NT2/D1 (cell line): Measurements from ENCODE around the gene KCNQ1.

Experiments
- DNase-seq: peaks from one replicate; pipeline ENCODE4 v3.0.0-alpha.2; 2011; ENCODE audit warnings: low read depth, low spot score
- H3K27me3 ChIP-seq: 2 replicates; pipeline ENCODE4 v1.6.0; 2011; ENCODE audit warnings: mild to moderate bottlenecking; ENCODE audit not compliant: insufficient read length, insufficient read depth
- H3K36me3 ChIP-seq: 2 replicates; pipeline ENCODE4 v1.6.1; 2011; ENCODE audit warnings: mild to moderate bottlenecking, low read length, mixed read lengths; ENCODE audit not compliant: insufficient read depth, insufficient read length
- H3K4me1 ChIP-seq: 2 replicates; pipeline ENCODE4 v1.5.1; 2011; ENCODE audit not compliant: insufficient read depth, insufficient read length
- H3K4me3 ChIP-seq: 2 replicates; pipeline ENCODE4 v1.5.1; 2011; ENCODE audit warnings: low read depth; ENCODE audit not compliant: insufficient read length
- H3K9ac ChIP-seq: 2 replicates; pipeline ENCODE4 v1.6.0; 2011; ENCODE audit warnings: low read depth; ENCODE audit not compliant: insufficient read length
- H3K9me3 ChIP-seq: 2 replicates; pipeline ENCODE4 v1.5.1; 2011; ENCODE audit warnings: mild to moderate bottlenecking, low read length; ENCODE audit not compliant: insufficient read depth
- SUZ12 ChIP-seq: IDR thresholded peaks from 2 replicates; pipeline ENCODE4 v1.6.1; 2011; ENCODE audit not compliant: insufficient read length, insufficient read depth; ENCODE audit errors: extremely low read depth
- YY1 ChIP-seq: IDR thresholded peaks from 2 replicates; pipeline ENCODE4 v1.6.1; 2011; ENCODE audit not compliant: insufficient read length, insufficient read depth
- ZNF274 ChIP-seq: IDR thresholded peaks from 2 replicates; pipeline ENCODE4 v1.6.1; 2011; ENCODE audit warnings: mild to moderate bottlenecking, low read depth, low read length

KCNQ1 gene

GRCh38 chr11:2746401-2747247 is 301.8 kb downstream of the KCNQ1 start:
- peaks cover 20% of the 10 kb centered on the region for H3K4me1 ChIP-seq
- TF ChIP-seq SUZ12 (no peak), ZNF274 (no peak)

GRCh38 chr11:2747248-2748027 is 302.6 kb downstream of the KCNQ1 start:
- DNase-seq, result no peak
- peaks cover 16% of the 10 kb centered on the region for H3K4me1 ChIP-seq
- H3K9ac ChIP-seq, result no peak overlapping the region
- H3K27me3 ChIP-seq, result peaks cover 27% of the 10 kb centered on the region
- TF ChIP-seq ZNF274 (no peak), YY1 (no peak), SUZ12 (no peak)
- H3K9me3 ChIP-seq, result no peaks in the 10 kb centered on the region
- H3K4me3 ChIP-seq, result no peak overlapping the region
- H3K36me3 ChIP-seq, result no peaks in the 10 kb centered on the region

More at GRCh38 chr11:2746401-2747247, 301.8 kb downstream of the KCNQ1 start:
- no peak overlapping the region for H3K4me3 ChIP-seq
- no peaks in the 10 kb centered on the region for H3K9me3 ChIP-seq
- DNase-seq, result no peak
- no peaks in the 10 kb centered on the region for H3K36me3 ChIP-seq
- H3K9ac ChIP-seq, result no peak overlapping the region
- H3K27me3 ChIP-seq, result peaks cover 20% of the 10 kb centered on the region

- peaks cover 15% of the 10 kb centered on the region for H3K4me1 ChIP-seq
- TF ChIP-seq SUZ12 (no peak), ZNF274 (no peak), YY1 (no peak)
- no peak overlapping the region for H3K4me3 ChIP-seq
- H3K27me3 ChIP-seq, result peaks cover 34% of the 10 kb centered on the region
- H3K9me3 ChIP-seq, result no peaks in the 10 kb centered on the region
- no peak overlapping the region for H3K9ac ChIP-seq
- no peaks in the 10 kb centered on the region for H3K36me3 ChIP-seq
- no peak for DNase-seq
Measured at GRCh38 chr11:2748061-2748813, 303.4 kb downstream of the KCNQ1 start.

GRCh38 chr11:2748814-2749554 is 304.2 kb downstream of the KCNQ1 start:
- Histone ChIP-seq H3K27me3 (peaks cover 40% of the 10 kb centered on the region), H3K9ac (no peak overlapping the region), H3K4me3 (no peak overlapping the region), H3K9me3 (no peaks in the 10 kb centered on the region), H3K4me1 (peaks cover 9% of the 10 kb centered on the region), H3K36me3 (no peaks in the 10 kb centered on the region)
- TF ChIP-seq SUZ12 (no peak), ZNF274 (no peak), YY1 (no peak)
- no peak for DNase-seq

- Histone ChIP-seq H3K9me3 (no peaks in the 10 kb centered on the region), H3K4me1 (peaks cover 5% of the 10 kb centered on the region), H3K4me3 (no peak overlapping the region), H3K9ac (no peak overlapping the region), H3K27me3 (peaks cover 46% of the 10 kb centered on the region), H3K36me3 (no peaks in the 10 kb centered on the region)
- TF ChIP-seq ZNF274 (no peak), SUZ12 (no peak)
- DNase-seq, result no peak
Measured at GRCh38 chr11:2750101-2750681, 305.4 kb downstream of the KCNQ1 start.

DNA sequence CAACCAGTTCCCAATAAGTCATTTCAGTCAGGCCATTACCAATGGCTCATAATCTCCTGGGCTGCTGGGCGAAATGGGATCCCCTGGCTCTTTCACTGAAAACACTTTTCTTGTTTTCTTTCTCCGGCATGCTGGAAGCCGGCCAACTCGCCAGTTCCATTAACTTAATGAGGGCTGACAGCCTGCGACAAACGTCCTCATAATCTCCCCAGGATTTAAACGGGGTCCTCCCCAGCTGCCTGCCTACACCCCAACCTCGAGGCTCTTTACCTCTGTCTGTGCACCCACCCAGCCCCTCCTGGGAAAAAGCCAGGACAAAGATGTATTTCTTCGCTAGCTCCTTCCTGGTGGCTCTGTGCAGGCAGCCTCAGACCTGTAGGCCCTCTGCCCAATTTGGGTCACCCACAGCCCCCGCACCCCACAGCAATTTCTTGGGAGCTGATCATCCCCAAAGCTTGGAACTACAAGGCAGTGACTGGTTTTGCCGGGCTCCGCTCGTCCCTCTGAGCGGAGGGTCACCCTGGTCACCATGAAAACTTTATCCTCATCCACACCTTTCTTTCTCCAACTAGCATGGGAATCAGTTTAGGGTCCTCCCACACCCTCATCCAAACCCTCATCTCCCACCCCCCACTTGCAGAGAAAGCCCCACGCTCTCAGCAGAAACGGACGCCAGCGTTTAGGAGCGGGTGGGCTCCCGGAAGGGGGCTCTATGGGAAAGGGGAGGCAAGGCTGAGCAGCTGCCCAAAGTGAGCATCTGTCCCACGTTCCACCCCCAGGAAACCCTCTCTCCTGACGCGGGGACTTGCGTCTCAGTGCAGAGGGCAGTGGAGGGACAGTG is 306.1 kb downstream of the KCNQ1 start:
- Histone ChIP-seq H3K4me3 (no peak overlapping the region), H3K9me3 (no peaks in the 10 kb centered on the region), H3K4me1 (peaks cover 5% of the 10 kb centered on the region), H3K9ac (no peak overlapping the region), H3K27me3 (peaks cover 46% of the 10 kb centered on the region), H3K36me3 (no peaks in the 10 kb centered on the region)
- TF ChIP-seq YY1, result no peak
- TF ChIP-seq SUZ12, result no peak
- TF ChIP-seq ZNF274, result no peak
- no peak for DNase-seq
